IPS-NIHi11 (cell line): ENCODE measurements around the gene LNP1.
"Not testable (repeated sequence)": the region's sequence is repeated elsewhere in the genome, so short reads cannot be mapped to it uniquely, and the experiment has no call there.

Source experiments
- DNase-seq: peaks from one replicate; pipeline ENCODE4 v3.0.0; 2012; ENCODE audit warnings: mixed read lengths, low spot score

LNP1 gene

GRCh38 chr3:100478521-100478920 is 77.2 kb downstream of the LNP1 start:
- not testable (repeated sequence) for DNase-seq

DNA sequence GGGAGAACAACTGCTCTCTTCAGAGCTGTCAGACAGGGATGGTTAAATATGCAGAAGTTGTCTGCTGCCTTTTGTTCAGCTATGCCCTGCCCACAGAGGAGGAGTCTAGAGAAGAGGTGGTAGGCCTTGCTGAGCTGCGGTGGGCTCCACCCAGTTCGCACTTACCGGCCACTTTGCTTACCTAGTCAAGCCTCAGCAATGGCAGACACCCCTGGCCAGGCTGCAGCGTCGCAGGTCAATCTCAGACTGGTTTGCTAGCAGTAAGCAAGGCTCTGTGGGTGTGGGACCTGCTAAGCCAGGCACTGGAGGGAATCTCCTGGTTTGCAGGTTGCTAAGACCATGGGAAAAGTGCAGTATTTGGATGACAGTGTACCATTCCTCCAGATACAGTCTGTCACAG is 78.7 kb downstream of the LNP1 start:
- DNase-seq = no peak

- DNase-seq = no peak
These were observed 80.8 kb downstream of the LNP1 start for GRCh38 chr3:100482176-100482575.

- no peak for DNase-seq
These were observed 82.2 kb downstream of the LNP1 start for GRCh38 chr3:100483529-100483928.

DNA sequence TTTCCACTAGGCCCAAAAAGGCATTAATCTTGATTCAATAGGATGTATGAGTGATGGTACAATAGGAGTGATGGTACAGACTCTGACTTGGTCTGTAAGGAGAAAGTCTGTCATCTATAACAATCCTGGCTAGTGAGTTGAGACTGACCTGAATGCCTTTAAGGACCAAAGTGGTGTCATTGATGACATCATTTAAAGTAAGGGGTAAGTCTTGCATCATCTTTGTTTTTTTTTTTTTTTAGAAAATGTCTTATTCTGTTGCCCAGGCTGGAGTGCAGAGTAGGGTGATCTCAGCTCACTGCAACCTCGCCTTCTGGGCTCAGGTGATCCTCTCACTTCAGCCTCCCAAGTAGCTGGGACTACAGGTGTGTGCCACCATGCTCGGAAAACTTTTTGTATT is 85.5 kb downstream of the LNP1 start:
- no peak for DNase-seq

DNA sequence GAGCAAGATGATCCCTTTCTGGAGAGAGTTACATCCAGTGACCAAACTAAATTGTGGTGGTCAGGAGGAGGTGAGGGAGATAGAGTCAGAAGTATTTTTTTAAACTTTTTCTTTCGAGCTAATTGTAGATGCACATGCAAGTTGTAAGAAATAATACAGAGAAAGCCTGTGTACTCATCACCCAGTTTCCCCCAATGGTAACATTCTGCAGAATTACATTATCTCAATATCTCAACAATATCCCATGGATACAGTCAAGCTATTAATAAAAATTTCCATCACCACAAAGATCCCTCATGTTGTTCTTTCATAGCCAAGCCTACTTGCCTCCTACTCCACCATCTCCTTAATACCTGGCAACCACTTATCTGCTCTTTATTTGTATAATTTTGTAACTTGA is 87.8 kb downstream of the LNP1 start:
- no peak for DNase-seq

DNA sequence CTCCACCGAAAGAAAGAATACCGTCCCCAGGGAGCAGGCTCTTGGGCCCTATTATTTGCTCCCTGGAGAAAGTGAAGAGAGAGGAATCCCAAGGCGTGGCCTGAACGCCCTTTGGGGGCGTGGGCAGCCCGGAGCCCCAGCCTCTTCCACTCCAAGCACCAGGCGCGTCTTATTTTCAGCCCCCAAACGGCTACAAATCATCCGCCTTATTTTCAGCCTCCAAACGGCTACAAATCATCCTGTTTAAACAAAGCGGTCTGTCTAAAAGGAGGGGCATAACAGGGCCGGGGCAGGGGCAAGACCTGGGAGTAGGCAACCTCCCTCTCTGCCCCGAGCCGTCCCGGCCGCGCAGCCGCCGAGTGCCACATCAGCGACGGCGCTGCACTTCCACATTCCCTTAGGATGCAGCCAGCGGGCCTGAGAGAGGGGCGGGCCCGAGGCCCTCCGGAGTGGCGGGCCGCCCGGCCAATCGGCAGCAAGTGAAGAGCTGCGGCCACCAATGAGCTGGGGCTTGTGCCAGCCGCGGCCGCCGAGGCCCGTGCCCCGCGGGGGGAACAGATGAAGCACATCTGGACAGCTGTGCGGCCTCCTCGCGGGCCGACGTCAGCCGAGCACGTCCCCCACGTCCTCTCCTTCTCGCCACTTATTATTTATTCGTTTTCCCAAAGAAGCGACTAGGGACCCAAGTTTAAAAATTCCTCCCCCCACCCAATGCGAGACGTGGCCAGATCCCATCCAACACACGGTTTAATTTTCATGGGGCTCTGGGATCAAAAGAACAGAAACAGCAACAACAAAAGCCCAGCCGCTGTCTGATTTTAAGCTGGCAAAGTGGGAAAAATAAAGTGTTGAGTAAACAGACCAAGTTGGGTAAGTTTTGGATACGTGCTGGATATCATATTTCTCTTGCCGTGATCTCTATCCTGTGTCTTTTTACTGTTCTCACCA is 91.0 kb downstream of the LNP1 start, which contains the start of gene TMEM45A:
TMEM45A (plus strand) TSS at position 561 of the 948 bp plus-strand sequence. CDS start 62,593 bp downstream, outside the sequence.
- peak; percentile 100 for DNase-seq

GRCh38 chr3:100496711-100497261 is 95.4 kb downstream of the LNP1 start:
- DNase-seq = no peak

DNA sequence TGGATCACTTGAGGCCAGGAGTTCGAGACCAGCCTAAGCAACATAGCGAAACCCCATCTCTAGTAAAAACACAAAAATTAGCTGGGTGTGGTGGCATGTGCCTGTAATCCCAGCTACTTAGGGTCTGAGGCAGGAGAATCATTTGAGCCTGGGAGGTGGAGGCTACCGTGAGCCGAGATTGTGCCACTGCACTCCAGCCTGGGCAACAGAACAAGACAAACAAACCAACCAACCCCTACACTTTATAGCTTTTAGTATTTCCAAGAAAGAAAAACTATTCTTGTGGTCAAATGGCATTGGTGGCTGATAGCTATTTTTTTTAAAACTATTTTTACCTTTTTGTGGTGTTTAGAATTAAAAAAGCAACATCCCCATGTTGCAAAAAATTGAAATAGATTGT is 98.3 kb downstream of the LNP1 start:
- DNase-seq = no peak

DNA sequence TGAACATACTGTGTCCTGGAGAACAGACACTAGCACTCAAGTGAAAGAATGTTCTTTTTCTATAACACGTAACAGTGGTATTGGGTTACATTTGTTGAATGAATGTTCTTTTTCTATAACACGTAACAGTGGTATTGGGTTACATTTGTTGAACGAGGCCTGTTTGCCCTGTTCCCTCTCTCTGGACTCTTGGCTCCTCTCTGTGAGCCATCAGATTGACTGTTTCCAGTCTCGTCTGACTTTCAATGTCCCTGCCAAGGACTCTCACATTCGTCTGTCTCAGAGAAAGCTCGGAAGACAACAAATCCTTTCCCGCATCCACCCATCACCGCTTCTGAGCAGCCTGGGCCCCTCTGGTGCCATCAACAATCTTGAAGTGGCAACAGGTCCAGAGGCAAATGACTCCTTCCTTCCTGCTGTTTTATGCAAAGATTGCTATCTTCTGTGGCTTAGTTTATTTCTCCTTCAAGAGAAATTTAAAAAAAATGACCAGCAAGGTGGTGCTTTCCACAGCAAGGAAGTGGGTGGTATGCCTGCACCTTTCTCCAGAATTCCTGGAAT is 99.1 kb downstream of the LNP1 start:
- DNase-seq = no peak

DNA sequence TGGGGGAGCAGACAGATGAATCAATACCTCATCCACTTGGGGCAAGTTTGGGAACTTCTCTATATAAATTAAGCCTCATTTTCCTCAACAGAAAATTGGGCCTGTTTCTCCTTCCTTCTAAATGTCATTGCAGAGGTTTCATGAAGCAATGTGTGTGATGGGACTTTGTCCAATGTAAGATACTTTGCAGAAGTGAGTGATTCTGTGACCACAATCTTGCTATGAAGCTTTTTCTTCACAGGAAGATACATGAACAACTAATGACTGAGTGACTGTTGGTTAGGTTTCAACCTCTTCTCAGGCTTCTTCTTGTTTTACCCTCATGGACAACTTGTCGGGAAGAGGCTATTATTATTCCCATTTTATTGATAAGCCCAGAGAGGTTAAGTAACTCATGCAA is 102.1 kb downstream of the LNP1 start:
- no peak for DNase-seq
